ENCODE data around the gene FOXO3.
A peak's percentile ranks its signal among the peaks of the same experiment; 100 is the strongest.

The FOXO3 gene

GRCh38 chr6:108562503-108562993 lies 1.8 kb downstream of the FOXO3 start:
- TF ChIP-seq CTCF (IDR thresholded peaks at IDR 0.05; ENCODE audit: low read depth, low read length, missing control alignments), result peak; percentile 14
- Histone ChIP-seq H3K36me3 (replicated peaks) (no peaks in the 10 kb centered on the region), H3K4me3 (ENCODE audit: low read depth, low read length) (peak overlapping the region; percentile 85), H3K27me3 (replicated peaks) (no peaks in the 10 kb centered on the region), H3K27ac (no peak overlapping the region)
- in situ Hi-C loops (cut with HindIII; ENCODE audit: low pct_ligation_motif_present, low sequenced_read_pairs), result no loop called here
- peak; percentile 47 for DNase-seq

GRCh38 chr6:108563292-108563691 lies 2.6 kb downstream of the FOXO3 start:
- Histone ChIP-seq H3K4me3 (ENCODE audit: low read depth, low read length) (peak overlapping the region; percentile 85), H3K27ac (no peak overlapping the region), H3K27me3 (replicated peaks) (no peaks in the 10 kb centered on the region), H3K36me3 (replicated peaks) (no peaks in the 10 kb centered on the region)
- no peak for TF ChIP-seq CTCF (IDR thresholded peaks at IDR 0.05; ENCODE audit: low read depth, low read length, missing control alignments)
- DNase-seq, result no peak
- in situ Hi-C loops (cut with HindIII; ENCODE audit: low pct_ligation_motif_present, low sequenced_read_pairs), result no loop called here

- Histone ChIP-seq H3K36me3 (replicated peaks) (no peaks in the 10 kb centered on the region), H3K27me3 (replicated peaks) (no peaks in the 10 kb centered on the region), H3K4me3 (ENCODE audit: low read depth, low read length) (peak overlapping the region; percentile 22), H3K27ac (peak overlapping the region; percentile 57)
- in situ Hi-C loops (cut with HindIII; ENCODE audit: low pct_ligation_motif_present, low sequenced_read_pairs), result no loop called here
- no peak for TF ChIP-seq CTCF (IDR thresholded peaks at IDR 0.05; ENCODE audit: low read depth, low read length, missing control alignments)
- peak; percentile 88 for DNase-seq
Measured at GRCh38 chr6:108564178-108564577, 3.5 kb downstream of the FOXO3 start.

GRCh38 chr6:108565091-108565766 lies 4.5 kb downstream of the FOXO3 start:
- H3K27ac ChIP-seq, result peak overlapping the region; percentile 57
- TF ChIP-seq CTCF (IDR thresholded peaks at IDR 0.05; ENCODE audit: low read depth, low read length, missing control alignments), result no peak
- no peaks in the 10 kb centered on the region for H3K27me3 ChIP-seq (replicated peaks)
- in situ Hi-C loops (cut with HindIII; ENCODE audit: low pct_ligation_motif_present, low sequenced_read_pairs), result no loop called here
- DNase-seq, result no peak
- no peaks in the 10 kb centered on the region for H3K36me3 ChIP-seq (replicated peaks)
- H3K4me3 ChIP-seq (ENCODE audit: low read depth, low read length), result no peak overlapping the region

GRCh38 chr6:108565893-108566292 lies 5.2 kb downstream of the FOXO3 start:
- Histone ChIP-seq H3K4me3 (ENCODE audit: low read depth, low read length) (no peak overlapping the region), H3K27me3 (replicated peaks) (no peaks in the 10 kb centered on the region), H3K27ac (peak overlapping the region; percentile 57), H3K36me3 (replicated peaks) (no peaks in the 10 kb centered on the region)
- in situ Hi-C loops (cut with HindIII; ENCODE audit: low pct_ligation_motif_present, low sequenced_read_pairs), result no loop called here
- TF ChIP-seq CTCF (IDR thresholded peaks at IDR 0.05; ENCODE audit: low read depth, low read length, missing control alignments), result no peak
- no peak for DNase-seq

GRCh38 chr6:108566406-108566805 lies 5.7 kb downstream of the FOXO3 start:
- Histone ChIP-seq H3K27ac (peak overlapping the region; percentile 57), H3K36me3 (replicated peaks) (no peaks in the 10 kb centered on the region), H3K27me3 (replicated peaks) (no peaks in the 10 kb centered on the region), H3K4me3 (ENCODE audit: low read depth, low read length) (no peak overlapping the region)
- DNase-seq, result no peak
- in situ Hi-C loops (cut with HindIII; ENCODE audit: low pct_ligation_motif_present, low sequenced_read_pairs), result no loop called here
- TF ChIP-seq CTCF (IDR thresholded peaks at IDR 0.05; ENCODE audit: low read depth, low read length, missing control alignments), result no peak

Data from brain microvascular endothelial cell (primary cell).